HepG2 (cell line): ENCODE data around the gene DAPK3. TPM values are rescaled to one million over a fixed set of nuclear protein-coding genes. Genes with fewer than 3 reads are reported as not detected.
"Not testable (repeated sequence)": the region's sequence is repeated elsewhere in the genome, so short reads cannot be mapped to it uniquely, and the experiment has no call there.

Source experiments
- ATAC-seq: fragments of 200-7000 bp; cut with Tn5 transposase; 3 replicates; pipeline ENCODE4 v1.9.1; 2020; ENCODE audit warnings: mild to moderate bottlenecking, moderate library complexity
- BruUV-seq: library from RNA; stranded (reverse); fragments of 400-500 nt; replicated peaks from 2 replicates; lab custom pipeline; 2021; lab: Mats Ljungman, UMichigan
- CTCF ChIA-PET: fragments of 300-600 bp; formaldehyde crosslinking; extraction: SDS; loops from one replicate; lab custom pipeline; 2021; ENCODE audit warnings: low total read pairs, inconsistent platforms, low intra/inter-chr PET ratio; lab: Yijun Ruan, JAX
- POLR2A ChIA-PET: fragments of 350-600 bp; sonication (Branson Sonifier 250); formaldehyde crosslinking; loops from one replicate; lab custom pipeline; 2020; ENCODE audit warnings: antibody characterized with exemption, inconsistent platforms; lab: Yijun Ruan, JAX
- DNase-seq: peaks from one replicate; pipeline ENCODE4 v3.0.0-alpha.2; 2015; ENCODE audit warnings: low spot score
- FAIRE-seq: peaks from 3 replicates; lab custom pipeline; 2011; peaks lifted over from hg19 to GRCh38; lab: Jason Lieb, UNC
- H2AFZ ChIP-seq: one replicate; pipeline ENCODE4 v1.6.1; 2011; ENCODE audit warnings: low read length, inconsistent platforms
- H3K27ac ChIP-seq: fragments of 300-600 bp; 3 replicates; pipeline ENCODE4 v1.8.0; 2011; ENCODE audit warnings: mixed run types, mild to moderate bottlenecking, mixed read lengths, low read length, inconsistent platforms; ENCODE audit not compliant: insufficient read depth; ENCODE audit errors: extremely low read length
- H3K27me3 ChIP-seq, 2 experiments: fragments of 200-600 bp in 1 of 2; 2 replicates in 1 of 2; 3 replicates in 1 of 2; pipeline versions ENCODE4 v1.6.0 to v1.8.0; 2011; ENCODE audit warnings: low read length in 2 of 2, mild to moderate bottlenecking in 2 of 2, moderate library complexity in 2 of 2, inconsistent platforms in 1 of 2; ENCODE audit not compliant: insufficient read depth in 2 of 2, control insufficient read depth in 1 of 2
- H3K36me3 ChIP-seq, 2 experiments: fragments of 200-600 bp in 1 of 2; replicated peaks in 1 of 2; 2 replicates in 1 of 2; 3 replicates in 1 of 2; pipeline versions ENCODE4 v1.5.1 to v1.8.0; 2011; ENCODE audit warnings: low read length in 2 of 2, inconsistent platforms in 1 of 2; ENCODE audit not compliant: insufficient read depth in 2 of 2, control insufficient read depth in 1 of 2
- H3K4me1 ChIP-seq: 2 replicates; pipeline ENCODE4 v1.5.1; 2012; ENCODE audit warnings: low read length, inconsistent platforms; ENCODE audit not compliant: insufficient read depth
- H3K4me2 ChIP-seq: 2 replicates; pipeline ENCODE4 v1.6.0; 2011; ENCODE audit warnings: low read depth, low read length, inconsistent platforms
- H3K4me3 ChIP-seq, 3 experiments: fragments of 200-600 bp in 1 of 3; sonication (generic), shearing (Covaris generic) in 1 of 3; replicated peaks in 1 of 3; 2 replicates each; pipeline ENCODE4 v1.5.1; 2011 to 2016; ENCODE audit warnings: low read length in 3 of 3, inconsistent platforms in 2 of 3, low read depth in 2 of 3, mild to moderate bottlenecking in 2 of 3, control low read depth in 1 of 3, mixed read lengths in 1 of 3; ENCODE audit not compliant: insufficient read depth in 1 of 3
- H3K79me2 ChIP-seq: one replicate; pipeline ENCODE4 v1.6.1; 2011; ENCODE audit warnings: low read length, inconsistent platforms; ENCODE audit not compliant: insufficient read depth
- H3K9ac ChIP-seq: 2 replicates; pipeline ENCODE4 v1.6.0; 2011; ENCODE audit warnings: mild to moderate bottlenecking, low read depth, low read length, inconsistent platforms; ENCODE audit not compliant: insufficient read depth
- H3K9me3 ChIP-seq: 2 replicates; pipeline ENCODE4 v1.5.1; 2012; ENCODE audit warnings: mild to moderate bottlenecking, low read length
- H4K20me1 ChIP-seq: 2 replicates; pipeline ENCODE4 v1.6.0; 2011; ENCODE audit warnings: inconsistent platforms, mild to moderate bottlenecking, low read length, moderate library complexity; ENCODE audit not compliant: insufficient read depth
- DMTF1 ChIP-seq: sonication (generic); formaldehyde crosslinking; IDR thresholded peaks from 2 replicates; pipeline ENCODE4 v1.4.0; 2020; ENCODE audit warnings: mild to moderate bottlenecking, missing genetic modification reagents
- GMEB2 ChIP-seq: IDR thresholded peaks from 2 replicates; pipeline ENCODE4 v1.6.1; 2016; ENCODE audit warnings: missing biosample characterization, missing genetic modification reagents, low read depth
- KAT7 ChIP-seq: IDR thresholded peaks from 2 replicates; pipeline ENCODE4 v1.6.1; 2018; ENCODE audit warnings: borderline replicate concordance, missing compliant biosample characterization
- KDM5B ChIP-seq: sonication (generic); formaldehyde crosslinking; IDR thresholded peaks from 2 replicates; pipeline ENCODE4 v1.4.0; 2020; ENCODE audit warnings: missing genetic modification reagents, mild to moderate bottlenecking, borderline replicate concordance
- MXD1 ChIP-seq: sonication (generic); formaldehyde crosslinking; IDR thresholded peaks from 2 replicates; pipeline ENCODE4 v1.4.0; 2020; ENCODE audit warnings: mild to moderate bottlenecking, missing genetic modification reagents
- PHF8 ChIP-seq: sonication (generic); formaldehyde crosslinking; IDR thresholded peaks from 2 replicates; pipeline ENCODE4 v1.5.0; 2020; ENCODE audit warnings: missing genetic modification reagents
- ZBTB42 ChIP-seq: sonication (generic); formaldehyde crosslinking; IDR thresholded peaks from 2 replicates; pipeline ENCODE4 v1.5.0; 2020; ENCODE audit warnings: mild to moderate bottlenecking, missing genetic modification reagents
- ZNF136 ChIP-seq: sonication (generic); formaldehyde crosslinking; IDR thresholded peaks from 2 replicates; pipeline ENCODE4 v1.8.1; 2022; ENCODE audit warnings: low read depth, mild to moderate bottlenecking, moderate library complexity, missing genetic modification reagents
- ZNF704 ChIP-seq: sonication (generic); formaldehyde crosslinking; IDR thresholded peaks from 2 replicates; pipeline ENCODE4 v1.8.1; 2023; ENCODE audit warnings: mild to moderate bottlenecking, inconsistent platforms, moderate library complexity, missing genetic modification reagents, borderline replicate concordance
- ZNF740 ChIP-seq: sonication (generic); formaldehyde crosslinking; IDR thresholded peaks from 2 replicates; pipeline ENCODE4 v1.4.0; 2020; ENCODE audit warnings: missing genetic modification reagents
- ZNF761 ChIP-seq: sonication (generic); formaldehyde crosslinking; conservative IDR thresholded peaks from 2 replicates; pipeline ENCODE4 v1.4.0; 2020; ENCODE audit warnings: mild to moderate bottlenecking, missing genetic modification reagents
- ZNF788 ChIP-seq: sonication (generic); formaldehyde crosslinking; IDR thresholded peaks from 2 replicates; pipeline ENCODE4 v1.5.0; 2020; ENCODE audit warnings: mild to moderate bottlenecking, missing genetic modification reagents, borderline replicate concordance
- WGBS: methylation state at CpG from one replicate; pipeline ENCODE4 v1.1.6; 2017; ENCODE audit warnings: low lambda C conversion rate; 5-methylcytosine and 5-hydroxymethylcytosine counted together
- in situ Hi-C: cut with HindIII; loops from 2 replicates; pipeline ENCODE4 v1.10.0; 2017; ENCODE audit warnings: low pct_unique_long_range_greater_than_20kb; ENCODE audit not compliant: extremely low pct_ligation_motif_present
- intact Hi-C: fragments of 100-400 bp; cut with micrococcal nuclease; formaldehyde crosslinking; loops from one replicate; pipeline ENCODE4 v1.10.0; 2022; ENCODE audit not compliant: unreplicated experiment
- polyA plus RNA-seq, 8 experiments: library from polyadenylated mRNA; depleted of rRNA in 3 of 8; stranded (reverse) in 7 of 8; unstranded in 1 of 8; fragments of >200 nt; fragmentation: Illumina TruSeq in 4 of 8; extraction: Trizol in 4 of 8; gene quantifications; 2 replicates each; pipeline versions ENCODE4 v1.2.1 to v1.2.3, GENCODE V29; 2011 to 2016; ENCODE audit warnings: low read depth in 4 of 8, missing spikeins in 1 of 8, mixed read lengths in 1 of 8; ENCODE audit not compliant: insufficient read depth in 1 of 8
- total RNA-seq, 5 experiments: library from RNA; depleted of rRNA; stranded (reverse); fragments of >200 nt; fragmentation: Illumina TruSeq; extraction: Trizol; gene quantifications; 2 replicates each; pipeline ENCODE4 v1.2.3, GENCODE V29; 2016; ENCODE audit warnings: low read depth in 1 of 5

DAPK3 gene
- total and polyA plus RNA-seq, 2 of the 13 experiments (the other 11 are each of a cell fraction or from before 2014, with no cell fraction given), result 30.5 to 37.3 TPM

- 0 out of 2 replicates have a peak, but pooled peaks have one; percentile 54 for TF ChIP-seq ZBTB42 (CRISPR knock-in tag)
- TF ChIP-seq ZNF788 (CRISPR knock-in tag), result peak; percentile 83; the same call in 1 of the 2 replicates
- 0 out of 2 replicates have a peak, but pooled peaks have one; percentile 32 for TF ChIP-seq KDM5B (CRISPR knock-in tag)
- TF ChIP-seq MXD1 (CRISPR knock-in tag), result peak; percentile 78
- peak; percentile 93 for TF ChIP-seq PHF8 (CRISPR knock-in tag)
- TF ChIP-seq DMTF1, result peak; percentile 94; the same call in 1 of the 2 replicates
- no peak for TF ChIP-seq ZNF136 (CRISPR knock-in tag)
- TF ChIP-seq ZNF704 (CRISPR knock-in tag), result peak; percentile 52; the same call in 1 of the 2 replicates
- TF ChIP-seq ZNF740 (CRISPR knock-in tag), result no peak; the same call in 1 of the 2 replicates
- TF ChIP-seq ZNF761 (CRISPR knock-in tag), result peak; percentile 85; the same call in 1 of the 2 replicates
- peak; percentile 22; the same call in 1 of the 2 replicates for TF ChIP-seq GMEB2
- no peak; the same call in 1 of the 2 replicates for TF ChIP-seq KAT7
Observed at GRCh38 chr19:4007021-4007835, 36.3 kb upstream of the DAPK3 start, which contains the start of gene PIAS4 (continued).

- FAIRE-seq, BruUV-seq, H3K27ac ChIP-seq, H3K4me3 ChIP-seq, H3K27me3 ChIP-seq, H3K9me3 ChIP-seq, H3K9ac ChIP-seq, H4K20me1 ChIP-seq, H3K36me3 ChIP-seq, in situ Hi-C loops, DNase-seq, ATAC-seq, H2AFZ ChIP-seq, H3K4me2 ChIP-seq, CTCF ChIA-PET: not testable (repeated sequence)
- intact Hi-C loops, result loop anchor here (10.0 kb wide), 1 partner anchor 129 kb away; no protein-coding TSS in a partner anchor
- Histone ChIP-seq H3K4me1 (peaks cover 31% of the 10 kb centered on the region), H3K79me2 (peaks cover 30% of the 10 kb centered on the region)
- POLR2A ChIA-PET, result interaction anchor here (1.5 to 2.3 kb wide), 2 partner anchors 20 to 53 kb away, joined by 6 to 8 read pairs; partner anchors contain the start of gene EEF2
- WGBS, result 90% methylated on average over 9 of the region's 9 CpGs
Observed at GRCh38 chr19:4005436-4005835, 34.5 kb upstream of the DAPK3 start.
